HepG2 (cell line): Measurements from ENCODE around the gene RAB3A. TPM values are rescaled to one million over a fixed set of nuclear protein-coding genes. Genes with fewer than 3 reads are reported as not detected.

Experiments used
- ATAC-seq: fragments of 200-7000 bp; cut with Tn5 transposase; 3 replicates; pipeline ENCODE4 v1.9.1; 2020; ENCODE audit warnings: mild to moderate bottlenecking, moderate library complexity
- BruUV-seq: library from RNA; stranded (reverse); fragments of 400-500 nt; replicated peaks from 2 replicates; lab custom pipeline; 2021; lab: Mats Ljungman, UMichigan
- CTCF ChIA-PET: fragments of 300-600 bp; formaldehyde crosslinking; extraction: SDS; loops from one replicate; lab custom pipeline; 2021; ENCODE audit warnings: low total read pairs, inconsistent platforms, low intra/inter-chr PET ratio; lab: Yijun Ruan, JAX
- POLR2A ChIA-PET: fragments of 350-600 bp; sonication (Branson Sonifier 250); formaldehyde crosslinking; loops from one replicate; lab custom pipeline; 2020; ENCODE audit warnings: antibody characterized with exemption, inconsistent platforms; lab: Yijun Ruan, JAX
- DNase-seq: peaks from one replicate; pipeline ENCODE4 v3.0.0-alpha.2; 2015; ENCODE audit warnings: low spot score
- FAIRE-seq: peaks from 3 replicates; lab custom pipeline; 2011; peaks lifted over from hg19 to GRCh38; lab: Jason Lieb, UNC
- H2AFZ ChIP-seq: one replicate; pipeline ENCODE4 v1.6.1; 2011; ENCODE audit warnings: low read length, inconsistent platforms
- H3K27ac ChIP-seq: fragments of 300-600 bp; 3 replicates; pipeline ENCODE4 v1.8.0; 2011; ENCODE audit warnings: mixed run types, mild to moderate bottlenecking, mixed read lengths, low read length, inconsistent platforms; ENCODE audit not compliant: insufficient read depth; ENCODE audit errors: extremely low read length
- H3K27me3 ChIP-seq, 2 experiments: fragments of 200-600 bp in 1 of 2; 2 replicates in 1 of 2; 3 replicates in 1 of 2; pipeline versions ENCODE4 v1.6.0 to v1.8.0; 2011; ENCODE audit warnings: low read length in 2 of 2, mild to moderate bottlenecking in 2 of 2, moderate library complexity in 2 of 2, inconsistent platforms in 1 of 2; ENCODE audit not compliant: insufficient read depth in 2 of 2, control insufficient read depth in 1 of 2
- H3K36me3 ChIP-seq, 2 experiments: fragments of 200-600 bp in 1 of 2; replicated peaks in 1 of 2; 2 replicates in 1 of 2; 3 replicates in 1 of 2; pipeline versions ENCODE4 v1.5.1 to v1.8.0; 2011; ENCODE audit warnings: low read length in 2 of 2, inconsistent platforms in 1 of 2; ENCODE audit not compliant: insufficient read depth in 2 of 2, control insufficient read depth in 1 of 2
- H3K4me1 ChIP-seq: 2 replicates; pipeline ENCODE4 v1.5.1; 2012; ENCODE audit warnings: low read length, inconsistent platforms; ENCODE audit not compliant: insufficient read depth
- H3K4me2 ChIP-seq: 2 replicates; pipeline ENCODE4 v1.6.0; 2011; ENCODE audit warnings: low read depth, low read length, inconsistent platforms
- H3K4me3 ChIP-seq, 3 experiments: fragments of 200-600 bp in 1 of 3; sonication (generic), shearing (Covaris generic) in 1 of 3; replicated peaks in 1 of 3; 2 replicates each; pipeline ENCODE4 v1.5.1; 2011 to 2016; ENCODE audit warnings: low read length in 3 of 3, inconsistent platforms in 2 of 3, low read depth in 2 of 3, mild to moderate bottlenecking in 2 of 3, control low read depth in 1 of 3, mixed read lengths in 1 of 3; ENCODE audit not compliant: insufficient read depth in 1 of 3
- H3K79me2 ChIP-seq: one replicate; pipeline ENCODE4 v1.6.1; 2011; ENCODE audit warnings: low read length, inconsistent platforms; ENCODE audit not compliant: insufficient read depth
- H3K9ac ChIP-seq: 2 replicates; pipeline ENCODE4 v1.6.0; 2011; ENCODE audit warnings: mild to moderate bottlenecking, low read depth, low read length, inconsistent platforms; ENCODE audit not compliant: insufficient read depth
- H3K9me3 ChIP-seq: 2 replicates; pipeline ENCODE4 v1.5.1; 2012; ENCODE audit warnings: mild to moderate bottlenecking, low read length
- H4K20me1 ChIP-seq: 2 replicates; pipeline ENCODE4 v1.6.0; 2011; ENCODE audit warnings: inconsistent platforms, mild to moderate bottlenecking, low read length, moderate library complexity; ENCODE audit not compliant: insufficient read depth
- HNRNPLL ChIP-seq: fragments of 200-400 bp; formaldehyde crosslinking; IDR thresholded peaks from 2 replicates; pipeline ENCODE4 v1.6.1; 2017; ENCODE audit warnings: mild to moderate bottlenecking, low read depth, low read length; ENCODE audit not compliant: poor library complexity, severe bottlenecking
- PRDM10 ChIP-seq: sonication (generic); formaldehyde crosslinking; IDR thresholded peaks from 2 replicates; pipeline ENCODE4 v1.4.0; 2020; ENCODE audit warnings: low read depth, missing genetic modification reagents
- ZBTB20 ChIP-seq: sonication (generic); formaldehyde crosslinking; IDR thresholded peaks from 2 replicates; pipeline ENCODE4 v1.8.1; 2023; ENCODE audit warnings: missing genetic modification reagents, low read depth, mild to moderate bottlenecking, borderline replicate concordance
- ZFP91 ChIP-seq: sonication (generic); formaldehyde crosslinking; IDR thresholded peaks from 2 replicates; pipeline ENCODE4 v1.9.0; 2022; ENCODE audit warnings: missing genetic modification reagents, mild to moderate bottlenecking, borderline replicate concordance
- ZHX1 ChIP-seq: sonication (generic); formaldehyde crosslinking; IDR thresholded peaks from 2 replicates; pipeline ENCODE4 v1.8.1; 2022; ENCODE audit warnings: low read depth, mild to moderate bottlenecking, missing genetic modification reagents
- ZNF292 ChIP-seq: sonication (generic); formaldehyde crosslinking; IDR thresholded peaks from 2 replicates; pipeline ENCODE4 v1.8.1; 2022; ENCODE audit warnings: mild to moderate bottlenecking, low read depth, missing genetic modification reagents, borderline replicate concordance
- ZNF704 ChIP-seq: sonication (generic); formaldehyde crosslinking; IDR thresholded peaks from 2 replicates; pipeline ENCODE4 v1.8.1; 2023; ENCODE audit warnings: mild to moderate bottlenecking, inconsistent platforms, moderate library complexity, missing genetic modification reagents, borderline replicate concordance
- WGBS: methylation state at CpG from one replicate; pipeline ENCODE4 v1.1.6; 2017; ENCODE audit warnings: low lambda C conversion rate; 5-methylcytosine and 5-hydroxymethylcytosine counted together
- in situ Hi-C: cut with HindIII; loops from 2 replicates; pipeline ENCODE4 v1.10.0; 2017; ENCODE audit warnings: low pct_unique_long_range_greater_than_20kb; ENCODE audit not compliant: extremely low pct_ligation_motif_present
- intact Hi-C: fragments of 100-400 bp; cut with micrococcal nuclease; formaldehyde crosslinking; loops from one replicate; pipeline ENCODE4 v1.10.0; 2022; ENCODE audit not compliant: unreplicated experiment
- polyA plus RNA-seq, 8 experiments: library from polyadenylated mRNA; depleted of rRNA in 3 of 8; stranded (reverse) in 7 of 8; unstranded in 1 of 8; fragments of >200 nt; fragmentation: Illumina TruSeq in 4 of 8; extraction: Trizol in 4 of 8; gene quantifications; 2 replicates each; pipeline versions ENCODE4 v1.2.1 to v1.2.3, GENCODE V29; 2011 to 2016; ENCODE audit warnings: low read depth in 4 of 8, missing spikeins in 1 of 8, mixed read lengths in 1 of 8; ENCODE audit not compliant: insufficient read depth in 1 of 8
- total RNA-seq, 5 experiments: library from RNA; depleted of rRNA; stranded (reverse); fragments of >200 nt; fragmentation: Illumina TruSeq; extraction: Trizol; gene quantifications; 2 replicates each; pipeline ENCODE4 v1.2.3, GENCODE V29; 2016; ENCODE audit warnings: low read depth in 1 of 5

The RAB3A gene
- total and polyA plus RNA-seq, 2 of the 13 experiments (the other 11 are each of a cell fraction or from before 2014, with no cell fraction given): 0.58 to 0.98 TPM

GRCh38 chr19:18204394-18205199 lies 755 bp upstream of the RAB3A start (continued):
- peak; percentile 96 for TF ChIP-seq PRDM10 (CRISPR knock-in tag)

GRCh38 chr19:18203408-18203862 lies 407 bp downstream of the RAB3A start:
- ATAC-seq (no peak; the same call in 1 of the 3 replicates), FAIRE-seq (no peak), DNase-seq (no peak)
- ChIA-PET CTCF (no interaction called here), POLR2A (interaction anchor here (0.7 to 4.0 kb wide), 6 partner anchors 11 to 182 kb away, joined by 3 to 27 read pairs (median 8); partner anchors contain the start of genes GDF15, JUND and MPV17L2)
- Histone ChIP-seq H2AFZ (no peak overlapping the region), H3K79me2 (no peaks in the 10 kb centered on the region), H3K36me3 (peaks cover 5 to 6% of the 10 kb centered on the region in 2 experiments; a peak in 2 of 5 replicates), H3K4me2 (peak overlapping the region; percentile 98), H4K20me1 (no peaks in the 10 kb centered on the region), H3K4me1 (peaks cover 13% of the 10 kb centered on the region), H3K27ac (peak overlapping the region; percentile 39), H3K4me3 (peak overlapping the region; percentile 67 to 94 (median 83)), H3K27me3 (no peaks in the 10 kb centered on the region), H3K9me3 (no peaks in the 10 kb centered on the region), H3K9ac (peak overlapping the region; percentile 63)
- WGBS: 5% methylated on average over 11 of the region's 38 CpGs
- intact Hi-C loops: loop anchor here (5.0 kb wide), 1 partner anchor 119 kb away; the partner anchor contains the start of gene LSM4
- no TSS peak for BruUV-seq
- in situ Hi-C loops: loop anchor here (10.0 kb wide), 1 partner anchor 211 kb away; the partner anchor contains the start of gene SSBP4
- 0 out of 2 replicates have a peak, but pooled peaks have one; percentile 21 for TF ChIP-seq ZNF704
- TF ChIP-seq ZHX1: no peak
- TF ChIP-seq HNRNPLL: no peak
- 0 out of 2 replicates have a peak, but pooled peaks have one; percentile 51 for TF ChIP-seq ZNF292 (CRISPR knock-in tag)
- TF ChIP-seq ZBTB20 (CRISPR knock-in tag): peak; percentile 50; the same call in 1 of the 2 replicates
- TF ChIP-seq ZFP91 (CRISPR knock-in tag): peak; percentile 69; the same call in 1 of the 2 replicates
